ENCODE results near the gene RPP25.

- TF ChIP-seq CTCF (IDR thresholded peaks at IDR 0.05; ENCODE audit: low read depth, low read length), result no peak
- no peak for TF ChIP-seq EZH2phosphoT487 (IDR thresholded peaks at IDR 0.05; ENCODE audit: low read depth)
These were observed 38.7 kb upstream of the RPP25 start, which contains the start of gene SCAMP5 for GRCh38 chr15:74995182-74995778.

Data from OCI-LY3 (cell line).